Islet precursor cell (in vitro differentiated cells): ENCODE measurements around the gene MAPRE2.
A peak's percentile ranks its signal among the peaks of the same experiment; 100 is the strongest.

Experiments used
- DNase-seq: peaks from one replicate; pipeline ENCODE4 v3.0.0-alpha.2; 2018

MAPRE2 gene

GRCh38 chr18:35063875-35064690 lies 22.9 kb downstream of the MAPRE2 start:
- no peak for DNase-seq

- DNase-seq = no peak
These were observed 26.2 kb downstream of the MAPRE2 start for GRCh38 chr18:35067454-35067853.

GRCh38 chr18:35071819-35072247 lies 30.6 kb downstream of the MAPRE2 start:
- no peak for DNase-seq

GRCh38 chr18:35072616-35073015 lies 31.4 kb downstream of the MAPRE2 start:
- DNase-seq = no peak

- no peak for DNase-seq
These were observed 32.2 kb downstream of the MAPRE2 start for GRCh38 chr18:35073186-35074105.

GRCh38 chr18:35074581-35074980 lies 33.4 kb downstream of the MAPRE2 start:
- no peak for DNase-seq

GRCh38 chr18:35075132-35075531 lies 33.9 kb downstream of the MAPRE2 start:
- DNase-seq = no peak

- no peak for DNase-seq
These were observed 35.1 kb downstream of the MAPRE2 start for GRCh38 chr18:35076135-35076924.

GRCh38 chr18:35077937-35078336 lies 36.7 kb downstream of the MAPRE2 start:
- no peak for DNase-seq

GRCh38 chr18:35080058-35080457 lies 38.8 kb downstream of the MAPRE2 start:
- no peak for DNase-seq

GRCh38 chr18:35083174-35083712 lies 42.0 kb downstream of the MAPRE2 start:
- no peak for DNase-seq

- DNase-seq = no peak
These were observed 43.6 kb downstream of the MAPRE2 start for GRCh38 chr18:35084494-35085449.

- no peak for DNase-seq
These were observed 44.5 kb downstream of the MAPRE2 start for GRCh38 chr18:35085450-35086380.

GRCh38 chr18:35086704-35087103 lies 45.5 kb downstream of the MAPRE2 start:
- DNase-seq = no peak

- no peak for DNase-seq
These were observed 46.5 kb downstream of the MAPRE2 start for GRCh38 chr18:35087726-35088125.

GRCh38 chr18:35088921-35089320 lies 47.7 kb downstream of the MAPRE2 start:
- DNase-seq = no peak

- no peak for DNase-seq
These were observed 48.2 kb downstream of the MAPRE2 start for GRCh38 chr18:35089382-35089781.

GRCh38 chr18:35089891-35090550 lies 48.8 kb downstream of the MAPRE2 start:
- peak; percentile 84 for DNase-seq

GRCh38 chr18:35091841-35092240 lies 50.6 kb downstream of the MAPRE2 start:
- no peak for DNase-seq
